ENCODE results near the gene CTCF. TPM values are rescaled to one million over a fixed set of nuclear protein-coding genes. Genes with fewer than 3 reads are reported as not detected.

The CTCF gene
- total RNA-seq, 1 experiment from 2014 or later = 58.7 TPM

GRCh38 chr16:67653789-67654402 is 91.6 kb downstream of the CTCF start:
- no peaks in the 10 kb centered on the region for H3K36me3 ChIP-seq
- no peak overlapping the region for H3K27ac ChIP-seq
- H3K4me1 ChIP-seq = no peaks in the 10 kb centered on the region
- H3K4me3 ChIP-seq = peak overlapping the region; percentile 52
- DNase-seq = no peak
- H3K9me3 ChIP-seq (replicated peaks) = no peaks in the 10 kb centered on the region
- no peaks in the 10 kb centered on the region for H3K27me3 ChIP-seq

GRCh38 chr16:67654403-67654911 is 92.1 kb downstream of the CTCF start:
- Histone ChIP-seq H3K9me3 (replicated peaks) (no peaks in the 10 kb centered on the region), H3K27ac (no peak overlapping the region), H3K27me3 (no peaks in the 10 kb centered on the region), H3K4me3 (no peak overlapping the region), H3K4me1 (no peaks in the 10 kb centered on the region), H3K36me3 (no peaks in the 10 kb centered on the region)
- no peak for DNase-seq

GRCh38 chr16:67655363-67655762 is 93.0 kb downstream of the CTCF start:
- H3K4me3 ChIP-seq = no peak overlapping the region
- H3K9me3 ChIP-seq (replicated peaks) = no peaks in the 10 kb centered on the region
- H3K27me3 ChIP-seq = no peaks in the 10 kb centered on the region
- DNase-seq = no peak
- no peak overlapping the region for H3K27ac ChIP-seq
- no peaks in the 10 kb centered on the region for H3K4me1 ChIP-seq
- H3K36me3 ChIP-seq = no peaks in the 10 kb centered on the region

GRCh38 chr16:67656344-67657016 is 94.2 kb downstream of the CTCF start:
- Histone ChIP-seq H3K4me3 (no peak overlapping the region), H3K27me3 (no peaks in the 10 kb centered on the region), H3K36me3 (no peaks in the 10 kb centered on the region), H3K4me1 (no peaks in the 10 kb centered on the region), H3K9me3 (replicated peaks) (no peaks in the 10 kb centered on the region), H3K27ac (no peak overlapping the region)
- DNase-seq = no peak

GRCh38 chr16:67657017-67657608 is 94.8 kb downstream of the CTCF start:
- no peaks in the 10 kb centered on the region for H3K4me1 ChIP-seq
- DNase-seq = no peak
- no peaks in the 10 kb centered on the region for H3K36me3 ChIP-seq

GRCh38 chr16:67657751-67658518 is 95.6 kb downstream of the CTCF start:
- H3K27me3 ChIP-seq = no peaks in the 10 kb centered on the region

More at GRCh38 chr16:67657017-67657608, 94.8 kb downstream of the CTCF start:
- H3K4me3 ChIP-seq = no peak overlapping the region
- H3K27ac ChIP-seq = no peak overlapping the region
- H3K27me3 ChIP-seq = no peaks in the 10 kb centered on the region
- no peaks in the 10 kb centered on the region for H3K9me3 ChIP-seq (replicated peaks)

GRCh38 chr16:67658849-67659674 is 96.7 kb downstream of the CTCF start:
- Histone ChIP-seq H3K4me1 (no peaks in the 10 kb centered on the region), H3K27me3 (no peaks in the 10 kb centered on the region), H3K36me3 (no peaks in the 10 kb centered on the region), H3K9me3 (replicated peaks) (no peaks in the 10 kb centered on the region), H3K27ac (no peak overlapping the region), H3K4me3 (peak overlapping the region; percentile 71)
- no peak for DNase-seq

More at GRCh38 chr16:67657751-67658518, 95.6 kb downstream of the CTCF start:
- Histone ChIP-seq H3K9me3 (replicated peaks) (no peaks in the 10 kb centered on the region), H3K36me3 (no peaks in the 10 kb centered on the region), H3K4me3 (no peak overlapping the region), H3K27ac (no peak overlapping the region), H3K4me1 (no peaks in the 10 kb centered on the region)
- DNase-seq = no peak

GRCh38 chr16:67659675-67660563 is 97.6 kb downstream of the CTCF start, which contains the start of gene ACD:
Gene ACD, minus strand, starts transcription at chr16:67660260. Its CDS starts 40 bp downstream, at chr16:67660220.
- Histone ChIP-seq H3K4me3 (peak within 1 kb of the TSS; percentile 71), H3K9me3 (replicated peaks) (no peaks in the 10 kb centered on the region), H3K27me3 (no peaks in the 10 kb centered on the region), H3K4me1 (no peaks in the 10 kb centered on the region), H3K36me3 (no peaks in the 10 kb centered on the region), H3K27ac (peak within 1 kb of the TSS; percentile 9; the same call in 1 of the 2 replicates)
- peak; percentile 79 to 88 for DNase-seq

- peak; percentile 94 for DNase-seq
- Histone ChIP-seq H3K36me3 (no peaks in the 10 kb centered on the region), H3K27me3 (no peaks in the 10 kb centered on the region), H3K27ac (peak within 1 kb of the TSS; percentile 9; the same call in 1 of the 2 replicates), H3K4me3 (peak within 1 kb of the TSS; percentile 71), H3K9me3 (replicated peaks) (no peaks in the 10 kb centered on the region), H3K4me1 (no peaks in the 10 kb centered on the region)
Observed at GRCh38 chr16:67660564-67661028, 98.3 kb downstream of the CTCF start, which contains the start of gene PARD6A. Gene PARD6A, plus strand, starts transcription at chr16:67660960. Its CDS starts 79 bp downstream, at chr16:67661039.

GRCh38 chr16:67661101-67661761 is 98.9 kb downstream of the CTCF start:
- no peak overlapping the region for H3K27ac ChIP-seq
- peak overlapping the region; percentile 71 for H3K4me3 ChIP-seq
- H3K27me3 ChIP-seq = no peaks in the 10 kb centered on the region
- no peaks in the 10 kb centered on the region for H3K4me1 ChIP-seq
- peak in 1 of 2 experiments; percentile 20 for DNase-seq
- H3K9me3 ChIP-seq (replicated peaks) = no peaks in the 10 kb centered on the region
- no peaks in the 10 kb centered on the region for H3K36me3 ChIP-seq

GRCh38 chr16:67661886-67662652 is 99.7 kb downstream of the CTCF start:
- Histone ChIP-seq H3K27me3 (no peaks in the 10 kb centered on the region), H3K4me1 (no peaks in the 10 kb centered on the region), H3K9me3 (replicated peaks) (no peaks in the 10 kb centered on the region), H3K4me3 (no peak overlapping the region), H3K36me3 (no peaks in the 10 kb centered on the region), H3K27ac (no peak overlapping the region)
- no peak for DNase-seq

GRCh38 chr16:67662653-67663010 is 100.3 kb downstream of the CTCF start:
- H3K9me3 ChIP-seq (replicated peaks) = no peaks in the 10 kb centered on the region
- DNase-seq = no peak
- H3K27me3 ChIP-seq = no peaks in the 10 kb centered on the region
- no peak overlapping the region for H3K4me3 ChIP-seq
- no peak overlapping the region for H3K27ac ChIP-seq
- H3K36me3 ChIP-seq = no peaks in the 10 kb centered on the region
- H3K4me1 ChIP-seq = no peaks in the 10 kb centered on the region
